HuH-7 (cell line): Measurements from ENCODE around the gene ADAM12.

ENCODE experiments used
- DNase-seq: peaks from one replicate; pipeline ENCODE4 v3.0.0; 2011; ENCODE audit warnings: low spot score

ADAM12 gene

GRCh38 chr10:126081841-126082466 lies 306.3 kb downstream of the ADAM12 start:
- no peak for DNase-seq

GRCh38 chr10:126080879-126081411 lies 307.3 kb downstream of the ADAM12 start:
- DNase-seq, result no peak

- no peak for DNase-seq
These were observed 307.9 kb downstream of the ADAM12 start for GRCh38 chr10:126080291-126080825.

- no peak for DNase-seq
These were observed 313.3 kb downstream of the ADAM12 start for GRCh38 chr10:126075009-126075408.

- DNase-seq, result no peak
These were observed 314.0 kb downstream of the ADAM12 start for GRCh38 chr10:126074291-126074690.

- no peak for DNase-seq
These were observed 314.7 kb downstream of the ADAM12 start for GRCh38 chr10:126073606-126074005.

- no peak for DNase-seq
These were observed 315.7 kb downstream of the ADAM12 start for GRCh38 chr10:126072622-126073021.

GRCh38 chr10:126070476-126071215 lies 317.6 kb downstream of the ADAM12 start:
- DNase-seq, result no peak

GRCh38 chr10:126068322-126068721 lies 320.0 kb downstream of the ADAM12 start:
- DNase-seq, result no peak

- no peak for DNase-seq
These were observed 321.8 kb downstream of the ADAM12 start for GRCh38 chr10:126066456-126066855.

- no peak for DNase-seq
These were observed 322.4 kb downstream of the ADAM12 start for GRCh38 chr10:126065751-126066377.

- DNase-seq, result no peak
These were observed 323.8 kb downstream of the ADAM12 start for GRCh38 chr10:126064512-126064911.

GRCh38 chr10:126063353-126063791 lies 324.9 kb downstream of the ADAM12 start:
- DNase-seq, result no peak

- no peak for DNase-seq
These were observed 325.9 kb downstream of the ADAM12 start for GRCh38 chr10:126062131-126063032.

- DNase-seq, result no peak
These were observed 326.8 kb downstream of the ADAM12 start for GRCh38 chr10:126061526-126061925.

GRCh38 chr10:126060261-126060931 lies 327.9 kb downstream of the ADAM12 start:
- DNase-seq, result no peak

GRCh38 chr10:126059076-126059826 lies 329.0 kb downstream of the ADAM12 start:
- DNase-seq, result no peak

- no peak for DNase-seq
These were observed 329.8 kb downstream of the ADAM12 start for GRCh38 chr10:126058507-126058906.

GRCh38 chr10:126058104-126058503 lies 330.2 kb downstream of the ADAM12 start:
- no peak for DNase-seq

- no peak for DNase-seq
These were observed 330.8 kb downstream of the ADAM12 start for GRCh38 chr10:126057494-126057893.
